Mesenchymal stem cell (in vitro differentiated cells and primary cell): ENCODE measurements around the gene ZBTB16.

Source experiments
- DNase-seq: peaks from one replicate; pipeline ENCODE4 v3.0.0-alpha.2; 2013
- H2AFZ ChIP-seq: one replicate; pipeline ENCODE4 v1.6.1; 2013; ENCODE audit warnings: low read depth, mild to moderate bottlenecking, control low read depth, inconsistent platforms, low read length, moderate library complexity
- H2AK5ac ChIP-seq: 2 replicates; pipeline ENCODE4 v1.6.1; 2013; ENCODE audit warnings: low read length, moderate library complexity, mild to moderate bottlenecking, inconsistent platforms; ENCODE audit not compliant: severe bottlenecking
- H2BK120ac ChIP-seq: one replicate; pipeline ENCODE4 v1.6.1; 2013; ENCODE audit warnings: low read depth, mild to moderate bottlenecking, inconsistent platforms, low read length, moderate library complexity
- H2BK12ac ChIP-seq, 2 experiments: one replicate each; pipeline ENCODE4 v1.6.1; 2013; ENCODE audit warnings: inconsistent platforms in 2 of 2, low read length in 2 of 2, mild to moderate bottlenecking in 2 of 2, moderate library complexity in 2 of 2, control low read depth in 1 of 2
- H2BK15ac ChIP-seq: one replicate; pipeline ENCODE4 v1.6.1; 2013; ENCODE audit warnings: mild to moderate bottlenecking, low read depth, inconsistent platforms; ENCODE audit not compliant: poor library complexity, severe bottlenecking
- H2BK5ac ChIP-seq: 2 replicates; pipeline ENCODE4 v1.6.1; 2013; ENCODE audit warnings: low read depth, mild to moderate bottlenecking, low read length, control low read depth, inconsistent platforms; ENCODE audit not compliant: poor library complexity, severe bottlenecking
- H3K14ac ChIP-seq, 2 experiments: one replicate each; pipeline ENCODE4 v1.6.1; 2013; ENCODE audit warnings: inconsistent platforms in 2 of 2, low read length in 2 of 2, control low read depth in 1 of 2, mild to moderate bottlenecking in 1 of 2, moderate library complexity in 1 of 2
- H3K18ac ChIP-seq, 2 experiments: one replicate each; pipeline ENCODE4 v1.6.1; 2013; ENCODE audit warnings: inconsistent platforms in 2 of 2, low read length in 2 of 2, control low read depth in 1 of 2, low read depth in 1 of 2, mild to moderate bottlenecking in 1 of 2
- H3K23ac ChIP-seq, 2 experiments: one replicate each; pipeline ENCODE4 v1.6.1; 2013; ENCODE audit warnings: inconsistent platforms in 2 of 2, low read length in 2 of 2, mild to moderate bottlenecking in 2 of 2, moderate library complexity in 2 of 2, control low read depth in 1 of 2
- H3K27ac ChIP-seq: 2 replicates; pipeline ENCODE4 v1.5.1; 2013; ENCODE audit warnings: mild to moderate bottlenecking, moderate library complexity, low read length, control low read depth, inconsistent platforms; ENCODE audit not compliant: poor library complexity, severe bottlenecking
- H3K27me3 ChIP-seq, 2 experiments: 2 replicates each; pipeline versions ENCODE4 v1.6.1 to v1.7.0; 2013; ENCODE audit warnings: low read length in 2 of 2, mild to moderate bottlenecking in 2 of 2, moderate library complexity in 2 of 2, control low read depth in 1 of 2, inconsistent platforms in 1 of 2; ENCODE audit not compliant: control insufficient read depth in 1 of 2, insufficient read depth in 1 of 2
- H3K36me3 ChIP-seq, 2 experiments: 2 replicates each; pipeline versions ENCODE4 v1.6.1 to v1.7.0; 2013; ENCODE audit warnings: low read length in 2 of 2, control low read depth in 1 of 2, inconsistent platforms in 1 of 2, low read depth in 1 of 2, mild to moderate bottlenecking in 1 of 2; ENCODE audit not compliant: insufficient read depth in 2 of 2, control insufficient read depth in 1 of 2
- H3K4ac ChIP-seq, 2 experiments: one replicate each; pipeline ENCODE4 v1.6.1; 2013; ENCODE audit warnings: inconsistent platforms in 2 of 2, low read length in 2 of 2, mild to moderate bottlenecking in 2 of 2, moderate library complexity in 2 of 2, control low read depth in 1 of 2, low read depth in 1 of 2
- H3K4me1 ChIP-seq: 2 replicates; pipeline ENCODE4 v1.6.1; 2013; ENCODE audit warnings: low read depth, low read length, control low read depth; ENCODE audit not compliant: control insufficient read depth, insufficient read depth
- H3K4me2 ChIP-seq: 2 replicates; pipeline ENCODE4 v1.6.1; 2013; ENCODE audit warnings: low read length, mild to moderate bottlenecking, inconsistent platforms; ENCODE audit not compliant: poor library complexity, severe bottlenecking
- H3K4me3 ChIP-seq, 2 experiments: 2 replicates each; pipeline versions ENCODE4 v1.5.1 to v1.7.0; 2013; ENCODE audit warnings: low read length in 2 of 2, mild to moderate bottlenecking in 2 of 2, control low read depth in 1 of 2, low read depth in 1 of 2; ENCODE audit not compliant: insufficient read depth in 1 of 2
- H3K79me1 ChIP-seq: replicated peaks from 2 replicates; pipeline ENCODE4 v1.6.1; 2013; ENCODE audit warnings: mild to moderate bottlenecking, control low read depth, low read length, inconsistent platforms; ENCODE audit not compliant: poor library complexity, severe bottlenecking
- H3K9ac ChIP-seq: 2 replicates; pipeline ENCODE4 v1.7.0; 2013; ENCODE audit warnings: mild to moderate bottlenecking, low read length, moderate library complexity
- H3K9me3 ChIP-seq: 2 replicates; pipeline ENCODE4 v1.7.0; 2013; ENCODE audit warnings: mild to moderate bottlenecking, low read length; ENCODE audit not compliant: control insufficient read depth
- H4K8ac ChIP-seq: one replicate; pipeline ENCODE4 v1.6.1; 2013; ENCODE audit warnings: inconsistent platforms, mild to moderate bottlenecking, low read length, moderate library complexity
- H4K91ac ChIP-seq: one replicate; pipeline ENCODE4 v1.6.1; 2013; ENCODE audit warnings: mild to moderate bottlenecking, low read length, inconsistent platforms
- WGBS: methylation state at CpG from one replicate; pipeline ENCODE4 v1.1.7; 2013; ENCODE audit warnings: mixed read lengths; 5-methylcytosine and 5-hydroxymethylcytosine counted together

ZBTB16 gene

DNA sequence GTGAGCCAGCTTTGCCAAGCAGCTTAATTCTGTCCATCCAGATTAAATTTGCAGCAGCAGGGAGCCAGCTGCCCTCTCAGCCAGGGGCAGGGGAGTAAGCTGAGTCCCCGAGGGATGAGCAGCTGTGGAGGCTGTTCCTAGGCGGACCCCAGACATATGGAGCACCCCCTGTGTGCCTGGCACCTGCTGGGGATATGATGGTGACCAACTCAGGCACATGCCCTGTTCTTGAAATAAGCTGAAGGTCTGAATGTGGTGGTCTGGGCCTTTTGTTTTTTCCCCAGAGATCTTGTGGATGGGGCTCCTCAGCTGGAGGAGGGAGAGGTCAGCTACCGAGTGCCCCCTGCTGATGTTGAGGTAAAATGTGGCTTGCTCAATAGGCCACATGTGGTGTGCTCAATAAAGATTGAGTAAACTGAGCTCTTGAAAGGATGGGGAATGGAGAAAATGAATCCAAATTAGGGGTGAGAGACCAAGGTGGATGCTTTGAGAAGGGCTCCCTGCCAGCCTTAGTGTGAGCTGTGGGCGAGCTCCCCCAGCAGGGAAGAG, 133.4 kb downstream of the ZBTB16 start:
- Histone ChIP-seq H3K9ac (no peak overlapping the region), H2BK5ac (no peak overlapping the region), H3K4me1 (peaks cover 2% of the 10 kb centered on the region), H3K4me3 (no peak overlapping the region), H3K9me3 (peaks cover 17% of the 10 kb centered on the region), H3K27ac (no peak overlapping the region), H3K27me3 (peaks cover 25 to 35% of the 10 kb centered on the region in 2 experiments), H2AFZ (no peak overlapping the region), H2BK15ac (peak overlapping the region; percentile 36), H2BK120ac (no peak overlapping the region), H3K4me2 (no peak overlapping the region), H3K79me1 (no peaks in the 10 kb centered on the region), H3K14ac (peak overlapping the region in 1 of 2 experiments; percentile 69), H3K18ac (peak overlapping the region in 1 of 2 experiments; percentile 28), H3K36me3 (no peaks in the 10 kb centered on the region), H2AK5ac (no peak overlapping the region), H3K4ac (no peak overlapping the region), H2BK12ac (no peak overlapping the region), H4K8ac (no peak overlapping the region), H4K91ac (no peak overlapping the region), H3K23ac (no peak overlapping the region)
- no peak for DNase-seq
- WGBS = 83% methylated on average over 4 of the region's 4 CpGs

DNA sequence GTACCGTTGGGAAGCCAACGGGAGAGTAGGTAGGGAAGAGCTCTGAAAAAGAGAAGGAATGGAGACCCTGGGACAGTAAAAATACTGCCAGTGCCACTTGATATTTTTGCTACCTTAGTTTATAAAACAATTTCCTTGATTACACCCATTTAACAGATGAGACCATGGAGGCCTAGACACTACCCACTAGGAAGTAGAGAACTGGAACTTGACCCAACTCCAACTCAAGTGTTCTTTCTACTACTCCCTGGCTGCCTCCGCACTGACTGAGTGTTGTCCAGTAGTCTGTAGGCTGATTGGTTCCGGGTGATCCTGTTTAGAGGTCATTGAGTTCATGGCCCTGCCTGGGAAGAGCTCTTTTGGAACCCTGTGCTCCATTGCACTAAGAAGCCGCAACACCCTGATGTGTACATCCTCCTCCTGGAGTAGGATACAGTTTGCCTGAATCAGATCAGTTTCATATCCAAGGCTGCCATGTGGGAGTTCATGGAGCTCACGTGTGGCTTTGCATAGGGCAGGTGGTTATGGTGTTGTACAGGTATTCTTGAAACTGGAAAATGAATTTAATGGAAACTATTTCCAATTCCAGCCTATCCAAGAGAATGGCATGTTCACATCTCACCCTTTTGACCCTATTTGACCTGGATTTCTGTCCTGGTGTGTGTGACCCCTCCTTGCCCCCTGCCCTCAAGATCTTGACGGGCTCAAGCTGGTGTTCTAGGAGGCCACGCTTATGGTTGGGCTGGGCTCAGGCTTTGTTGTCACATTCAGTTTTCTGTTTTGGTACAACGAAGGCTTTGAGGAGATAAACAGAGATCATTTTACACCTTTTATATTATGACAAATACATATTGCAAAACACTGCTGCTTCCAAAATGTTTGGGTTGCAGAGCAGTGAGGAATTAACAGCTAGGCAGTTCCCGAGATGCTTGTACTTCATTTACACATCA, 134.5 kb downstream of the ZBTB16 start:
- Histone ChIP-seq H3K4me2 (no peak overlapping the region), H3K27me3 (peaks cover 19 to 42% of the 10 kb centered on the region in 2 experiments), H2BK5ac (no peak overlapping the region), H3K27ac (no peak overlapping the region), H2BK120ac (no peak overlapping the region), H3K9ac (no peak overlapping the region), H3K23ac (no peak overlapping the region), H3K4ac (no peak overlapping the region), H2BK12ac (no peak overlapping the region), H3K4me3 (no peak overlapping the region), H3K4me1 (peaks cover 3% of the 10 kb centered on the region), H3K18ac (no peak overlapping the region), H2BK15ac (no peak overlapping the region), H2AFZ (no peak overlapping the region), H3K36me3 (no peaks in the 10 kb centered on the region), H2AK5ac (no peak overlapping the region), H3K14ac (no peak overlapping the region), H3K79me1 (no peaks in the 10 kb centered on the region), H3K9me3 (peaks cover 17% of the 10 kb centered on the region), H4K91ac (no peak overlapping the region), H4K8ac (no peak overlapping the region)
- WGBS = 86% methylated on average over 7 of the region's 10 CpGs
- DNase-seq = no peak

DNA sequence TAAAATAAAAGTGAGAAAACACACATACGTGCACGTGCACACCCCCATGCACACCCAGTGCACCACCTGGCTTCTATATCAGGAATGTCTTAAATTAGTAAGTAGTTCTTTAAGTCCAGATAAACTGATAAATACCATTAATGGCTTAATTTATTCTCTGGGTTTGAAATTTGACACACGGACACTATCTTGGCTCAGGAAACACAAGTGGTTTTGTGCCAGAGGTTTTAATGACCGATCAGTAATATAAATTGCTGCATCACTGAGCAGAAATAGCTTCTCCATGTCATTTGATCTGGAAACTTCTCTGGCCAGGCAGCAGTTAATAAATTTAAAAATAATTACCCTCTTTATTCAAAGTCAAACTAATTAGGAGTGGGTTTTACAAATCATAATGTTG, 135.2 kb downstream of the ZBTB16 start:
- Histone ChIP-seq H3K27ac (no peak overlapping the region), H3K36me3 (no peaks in the 10 kb centered on the region), H2AK5ac (no peak overlapping the region), H3K23ac (no peak overlapping the region), H3K4me2 (no peak overlapping the region), H3K4me3 (no peak overlapping the region), H2BK120ac (no peak overlapping the region), H3K4ac (no peak overlapping the region), H2BK5ac (no peak overlapping the region), H4K8ac (no peak overlapping the region), H2BK15ac (no peak overlapping the region), H2AFZ (no peak overlapping the region), H3K79me1 (no peaks in the 10 kb centered on the region), H4K91ac (no peak overlapping the region), H3K9ac (no peak overlapping the region), H2BK12ac (no peak overlapping the region), H3K27me3 (peaks cover 15 to 42% of the 10 kb centered on the region in 2 experiments), H3K9me3 (peaks cover 17% of the 10 kb centered on the region), H3K14ac (no peak overlapping the region), H3K4me1 (peaks cover 3% of the 10 kb centered on the region), H3K18ac (no peak overlapping the region)
- no peak for DNase-seq
- WGBS = 91% methylated on average over 2 of the region's 4 CpGs

DNA sequence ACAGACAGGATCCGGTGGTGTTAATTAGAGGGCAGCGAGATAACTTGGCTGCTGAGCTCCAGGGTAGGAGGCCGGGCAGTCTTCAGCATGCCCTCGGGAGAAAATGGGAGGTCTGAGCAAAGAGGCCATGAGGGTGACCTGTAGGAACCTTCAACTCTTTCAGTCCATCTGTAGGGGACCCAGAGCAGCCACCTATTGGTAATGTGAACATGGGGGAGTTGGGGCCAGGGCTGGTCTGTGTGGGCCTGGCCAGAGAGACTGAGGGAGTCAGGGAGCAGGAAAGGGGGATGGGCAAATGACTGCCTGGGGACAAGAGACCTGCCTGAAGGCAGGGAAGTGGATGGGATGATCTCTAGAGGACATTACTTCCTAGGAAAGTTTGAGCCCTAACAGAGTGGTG, 135.6 kb downstream of the ZBTB16 start:
- no peak overlapping the region for H2BK120ac ChIP-seq

More for the DNA sequence above, 135.6 kb downstream of the ZBTB16 start:
- Histone ChIP-seq H2BK5ac (no peak overlapping the region), H2BK12ac (no peak overlapping the region), H3K4me1 (peaks cover 3% of the 10 kb centered on the region), H3K4me3 (no peak overlapping the region), H3K36me3 (no peaks in the 10 kb centered on the region), H3K4ac (no peak overlapping the region), H3K27ac (no peak overlapping the region), H3K18ac (peak overlapping the region in 1 of 2 experiments; percentile 30), H2BK15ac (peak overlapping the region; percentile 15), H2AFZ (no peak overlapping the region), H4K8ac (no peak overlapping the region), H3K9ac (no peak overlapping the region), H3K4me2 (no peak overlapping the region), H3K14ac (no peak overlapping the region), H3K9me3 (peaks cover 17% of the 10 kb centered on the region), H3K27me3 (peaks cover 15 to 42% of the 10 kb centered on the region in 2 experiments), H4K91ac (no peak overlapping the region), H3K23ac (no peak overlapping the region), H2AK5ac (no peak overlapping the region), H3K79me1 (no peaks in the 10 kb centered on the region)
- 87% methylated on average over 4 of the region's 4 CpGs for WGBS
- DNase-seq = no peak
